H1 (cell line): Measurements from ENCODE around the gene PAX8. TPM values are rescaled to one million over a fixed set of nuclear protein-coding genes. Genes with fewer than 3 reads are reported as not detected.

Source experiments
- CTCF ChIA-PET: fragments of 300-600 bp; sonication (Branson Sonifier 250); formaldehyde crosslinking; loops from one replicate; lab custom pipeline; 2021; ENCODE audit not compliant: partially characterized antibody; lab: Charles Lee
- POLR2A ChIA-PET: fragments of 300-600 bp; sonication (Branson Sonifier 250); formaldehyde crosslinking; loops from one replicate; lab custom pipeline; 2021; ENCODE audit warnings: inconsistent platforms; ENCODE audit not compliant: partially characterized antibody; lab: Charles Lee
- DNase-seq, 2 experiments: peaks; one replicate each; pipeline versions ENCODE4 v3.0.0 to v3.0.0-alpha.2; 2010 to 2022; ENCODE audit warnings: low spot score in 2 of 2, low read depth in 1 of 2, mixed read lengths in 1 of 2
- FAIRE-seq: peaks from 2 replicates; lab custom pipeline; 2011; peaks lifted over from hg19 to GRCh38; lab: Jason Lieb, UNC
- H2AFZ ChIP-seq: 2 replicates; pipeline ENCODE4 v1.8.1; 2012; ENCODE audit warnings: low read length, inconsistent platforms
- H2AK5ac ChIP-seq: 2 replicates; pipeline ENCODE4 v1.6.1; 2013; ENCODE audit warnings: low read depth, low read length
- H2BK120ac ChIP-seq: replicated peaks from 2 replicates; pipeline ENCODE3; 2013; ENCODE audit warnings: low read depth, low read length, inconsistent platforms
- H2BK12ac ChIP-seq: 2 replicates; pipeline ENCODE4 v1.6.1; 2013; ENCODE audit warnings: low read depth, low read length
- H2BK15ac ChIP-seq: 2 replicates; pipeline ENCODE4 v1.6.1; 2013; ENCODE audit warnings: low read length
- H2BK20ac ChIP-seq: 2 replicates; pipeline ENCODE4 v1.6.1; 2013; ENCODE audit warnings: low read length
- H2BK5ac ChIP-seq: 2 replicates; pipeline ENCODE4 v1.6.1; 2013; ENCODE audit warnings: low read depth, low read length
- H3K14ac ChIP-seq: 2 replicates; pipeline ENCODE4 v1.6.1; 2013; ENCODE audit warnings: inconsistent platforms; ENCODE audit not compliant: insufficient read length
- H3K18ac ChIP-seq: 2 replicates; pipeline ENCODE4 v1.6.1; 2013; ENCODE audit warnings: low read length; ENCODE audit errors: extremely low read depth
- H3K23ac ChIP-seq: 2 replicates; pipeline ENCODE4 v1.6.1; 2013; ENCODE audit warnings: inconsistent platforms; ENCODE audit not compliant: insufficient read length
- H3K23me2 ChIP-seq: 2 replicates; pipeline ENCODE4 v1.6.1; 2013; ENCODE audit warnings: low read depth, low read length
- H3K27ac ChIP-seq: 2 replicates; pipeline ENCODE4 v1.6.1; 2011; ENCODE audit warnings: low read depth, low read length, inconsistent platforms
- H3K27me3 ChIP-seq, 4 experiments: replicated peaks in 1 of 4; 1 replicate in 1 of 4; 2 replicates in 3 of 4; pipeline versions ENCODE4 v1.6.1 to v1.8.1; 2011 to 2013; ENCODE audit warnings: low read length in 3 of 4, mild to moderate bottlenecking in 3 of 4, inconsistent platforms in 2 of 4, mixed read lengths in 2 of 4, moderate library complexity in 1 of 4; ENCODE audit not compliant: control insufficient read depth in 3 of 4, insufficient read depth in 3 of 4; ENCODE audit errors: extremely low read depth in 1 of 4
- H3K36me3 ChIP-seq, 4 experiments: 2 replicates each; pipeline versions ENCODE4 v1.6.1 to v1.8.1; 2011 to 2013; ENCODE audit warnings: mild to moderate bottlenecking in 4 of 4, low read length in 3 of 4, moderate library complexity in 2 of 4, control low read depth in 1 of 4, inconsistent platforms in 1 of 4; ENCODE audit not compliant: insufficient read depth in 4 of 4, control insufficient read depth in 2 of 4
- H3K4ac ChIP-seq: replicated peaks from 2 replicates; pipeline ENCODE3; 2013; ENCODE audit warnings: low read length, low read depth, mixed read lengths, inconsistent platforms; ENCODE audit not compliant: insufficient read length
- H3K4me1 ChIP-seq, 4 experiments: replicated peaks in 1 of 4; 1 replicate in 1 of 4; 2 replicates in 3 of 4; pipeline versions ENCODE4 v1.6.1 to v1.8.1; 2011 to 2013; ENCODE audit warnings: low read length in 3 of 4, inconsistent platforms in 2 of 4, mixed read lengths in 1 of 4; ENCODE audit not compliant: insufficient read depth in 4 of 4, control insufficient read depth in 3 of 4
- H3K4me2 ChIP-seq, 2 experiments: 2 replicates each; pipeline versions ENCODE4 v1.6.1 to v1.8.1; 2011 to 2013; ENCODE audit warnings: low read depth in 2 of 2, low read length in 2 of 2, control low read depth in 1 of 2, inconsistent platforms in 1 of 2, mild to moderate bottlenecking in 1 of 2; ENCODE audit not compliant: insufficient read depth in 1 of 2
- H3K4me3 ChIP-seq, 4 experiments: fragments of 200-600, 300-600 bp in 1 of 4; sonication (generic), shearing (Covaris generic), sonication (Bioruptor Twin) in 1 of 4; 2 replicates each; pipeline versions ENCODE4 v1.5.1 to v1.8.1; 2011 to 2016; ENCODE audit warnings: low read length in 4 of 4, low read depth in 3 of 4, control low read depth in 2 of 4, inconsistent platforms in 2 of 4, mild to moderate bottlenecking in 2 of 4, mixed read lengths in 1 of 4, moderate library complexity in 1 of 4; ENCODE audit not compliant: insufficient read depth in 2 of 4; ENCODE audit errors: extremely low read depth in 1 of 4
- H3K56ac ChIP-seq: replicated peaks from 2 replicates; pipeline ENCODE3; 2013; ENCODE audit warnings: low read depth, mild to moderate bottlenecking, mixed read lengths, low read length, inconsistent platforms; ENCODE audit not compliant: insufficient read length
- H3K79me1 ChIP-seq: 2 replicates; pipeline ENCODE4 v1.6.1; 2013; ENCODE audit warnings: low read depth, low read length, control low read depth
- H3K79me2 ChIP-seq, 2 experiments: 2 replicates each; pipeline versions ENCODE4 v1.6.1 to v1.8.1; 2012 to 2013; ENCODE audit warnings: low read length in 2 of 2, mild to moderate bottlenecking in 2 of 2, inconsistent platforms in 1 of 2; ENCODE audit not compliant: insufficient read depth in 2 of 2, control insufficient read depth in 1 of 2
- H3K9ac ChIP-seq, 4 experiments: replicated peaks in 1 of 4; 1 replicate in 1 of 4; 2 replicates in 3 of 4; pipeline versions ENCODE4 v1.6.1 to v1.8.1; 2011 to 2013; ENCODE audit warnings: low read depth in 3 of 4, low read length in 3 of 4, control low read depth in 2 of 4, mild to moderate bottlenecking in 2 of 4, moderate library complexity in 2 of 4, inconsistent platforms in 1 of 4; ENCODE audit errors: extremely low read depth in 1 of 4
- H3K9me3 ChIP-seq, 2 experiments: 2 replicates each; pipeline versions ENCODE4 v1.6.1 to v1.8.1; 2012 to 2013; ENCODE audit warnings: mild to moderate bottlenecking in 2 of 2, moderate library complexity in 2 of 2, control low read depth in 1 of 2, inconsistent platforms in 1 of 2, low read depth in 1 of 2, low read length in 1 of 2, mixed read lengths in 1 of 2; ENCODE audit not compliant: insufficient read depth in 2 of 2
- H4K20me1 ChIP-seq, 2 experiments: replicated peaks in 1 of 2; 2 replicates each; pipeline versions ENCODE3 to v1.8.1; 2011 to 2013; ENCODE audit warnings: inconsistent platforms in 2 of 2, low read length in 2 of 2, mild to moderate bottlenecking in 1 of 2; ENCODE audit not compliant: insufficient read depth in 2 of 2, control insufficient read depth in 1 of 2
- H4K5ac ChIP-seq: 2 replicates; pipeline ENCODE4 v1.6.1; 2013; ENCODE audit warnings: low read length, low read depth, mixed read lengths, inconsistent platforms; ENCODE audit not compliant: insufficient read length
- H4K8ac ChIP-seq: 2 replicates; pipeline ENCODE4 v1.8.0; 2013; ENCODE audit warnings: mild to moderate bottlenecking, moderate library complexity, low read length, inconsistent platforms; ENCODE audit not compliant: insufficient read depth; ENCODE audit errors: extremely low read depth
- H4K91ac ChIP-seq: replicated peaks from 2 replicates; pipeline ENCODE3; 2013; ENCODE audit warnings: low read length, mixed read lengths, inconsistent platforms; ENCODE audit not compliant: insufficient read length
- CTCF ChIP-seq, 3 experiments: IDR thresholded peaks; 1 replicate in 2 of 3; 2 replicates in 1 of 3; pipeline versions ENCODE4 v1.5.1 to v1.6.1; 2011; ENCODE audit warnings: low read length in 3 of 3, mild to moderate bottlenecking in 3 of 3, inconsistent platforms in 2 of 3, low read depth in 1 of 3, moderate library complexity in 1 of 3; ENCODE audit not compliant: insufficient read depth in 1 of 3; ENCODE audit errors: control extremely low read depth in 1 of 3
- KDM1A ChIP-seq: fragments of 200-600, 300-600 bp; sonication (generic); IDR thresholded peaks from 2 replicates; pipeline ENCODE4 v1.7.1; 2016; ENCODE audit warnings: mild to moderate bottlenecking, low read length, borderline replicate concordance
- MAX ChIP-seq: IDR thresholded peaks from 2 replicates; pipeline ENCODE4 v1.6.1; 2012; ENCODE audit warnings: inconsistent platforms
- RAD21 ChIP-seq, 2 experiments: IDR thresholded peaks in 1 of 2; conservative IDR thresholded peaks in 1 of 2; 2 replicates each; pipeline ENCODE4 v1.6.1; 2011; ENCODE audit warnings: low read depth in 2 of 2, low read length in 2 of 2, improper control_type of control experiment in 1 of 2, inconsistent platforms in 1 of 2, mild to moderate bottlenecking in 1 of 2, moderate library complexity in 1 of 2
- SRF ChIP-seq: IDR thresholded peaks from 2 replicates; pipeline ENCODE4 v1.6.1; 2011; ENCODE audit warnings: mild to moderate bottlenecking, low read depth, low read length, moderate library complexity
- WGBS, 2 experiments: shearing (Covaris generic) in 1 of 2; methylation state at CpG; one replicate each; pipeline versions ENCODE4 v1.1.6 to v1.1.7; 2013 to 2015; ENCODE audit warnings: low lambda C conversion rate in 2 of 2, mixed read lengths in 2 of 2, inconsistent platforms in 1 of 2, low coverage in 1 of 2, missing lambda C conversion rate in 1 of 2; ENCODE audit not compliant: insufficient replicate concordance in 2 of 2, insufficient coverage in 1 of 2, insufficient read length in 1 of 2; ENCODE audit errors: extremely low coverage in 1 of 2, missing lambda C conversion rate in 1 of 2; 5-methylcytosine and 5-hydroxymethylcytosine counted together
- polyA plus RNA-seq, 7 experiments: library from polyadenylated mRNA; depleted of rRNA in 3 of 7; stranded (reverse) in 5 of 7; unstranded in 2 of 7; fragments of >200 nt in 5 of 7; fragments of 200-250 nt in 2 of 7; gene quantifications; 1 replicate in 5 of 7; 2 replicates in 1 of 7; 4 replicates in 1 of 7; pipeline versions ENCODE4 v1.2.1 to v1.2.3, GENCODE V29; 2011 to 2013; ENCODE audit warnings: missing spikeins in 2 of 7, mixed read lengths in 2 of 7
- total RNA-seq: library from RNA; stranded (reverse); fragmentation: NEBNext Ultra II Directional; extraction: Animal tissue kit (Norgen Biotek cat#: 25700); gene quantifications from 2 replicates; pipeline ENCODE4 v1.2.1, GENCODE V29; 2021

PAX8 gene
- total and polyA plus RNA-seq, 2 of the 8 experiments (the other 6 are each of a cell fraction or from before 2014, with no cell fraction given) = 0.02 TPM; not detected in 1

GRCh38 chr2:113282747-113283533, 4.2 kb upstream of the PAX8 start:
- Histone ChIP-seq H3K4me3 (no peak overlapping the region), H3K4ac (no peak overlapping the region)
- no peak for TF ChIP-seq SRF
- peak in 2 of 3 experiments; percentile 25 to 35; a peak in 2 of 4 replicates for TF ChIP-seq CTCF (IDR thresholded peaks at IDR 0.05; ENCODE audit: control extremely low read depth in 1 of 3, insufficient read depth in 1 of 3, low read depth in 1 of 3, low read length in 3 of 3)
- no peak for TF ChIP-seq KDM1A
- peak; percentile 56; the same call in 1 of the 2 replicates for TF ChIP-seq MAX
- peak in 1 of 2 experiments; percentile 35; a peak in 2 of 4 replicates for TF ChIP-seq RAD21 (IDR thresholded peaks at IDR 0.05 in 1 of 2, conservative IDR thresholded peaks at IDR 0.05 in 1 of 2; ENCODE audit: low read depth in 2 of 2, low read length in 2 of 2)
- TF ChIP-seq, all 59 proteins: peak for 3
- Histone ChIP-seq H4K20me1 (peaks cover 0 to 4% of the 10 kb centered on the region in 2 experiments), H4K5ac (no peak overlapping the region), H3K23me2 (peaks cover 3% of the 10 kb centered on the region; the same call in 1 of the 2 replicates), H2BK12ac (peak overlapping the region; percentile 75; the same call in 1 of the 2 replicates), H3K9me3 (no peaks in the 10 kb centered on the region), H3K79me2 (no peaks in the 10 kb centered on the region), H3K79me1 (no peaks in the 10 kb centered on the region), H4K8ac (peak overlapping the region; percentile 62; the same call in 1 of the 2 replicates), H3K18ac (no peak overlapping the region), H3K27ac (no peak overlapping the region), H2BK120ac (no peak overlapping the region), H2BK20ac (no peak overlapping the region), H4K91ac (no peak overlapping the region), H2BK15ac (no peak overlapping the region), H3K14ac (no peak overlapping the region), H3K23ac (no peak overlapping the region), H3K4me2 (no peak overlapping the region; a peak in 1 of 4 replicates), H3K36me3 (no peaks in the 10 kb centered on the region; a peak in 1 of 8 replicates), H2AFZ (no peak overlapping the region), H3K56ac (no peak overlapping the region), H2AK5ac (no peak overlapping the region), H3K4me1 (peaks cover 0 to 7% (median 3%) of the 10 kb centered on the region in 4 experiments; a peak in 6 of 7 replicates), H3K9ac (no peak overlapping the region), H3K27me3 (peaks cover 26 to 49% (median 43%) of the 10 kb centered on the region in 4 experiments), H2BK5ac (no peak overlapping the region)
- ChIA-PET CTCF (interaction anchor here (0.7 to 1.3 kb wide), 15 partner anchors 10 to 84 kb away, joined by 3 to 7 read pairs (median 3); no protein-coding TSS in a partner anchor), POLR2A (no interaction called here)
- peak in 1 of 2 experiments; percentile 52 for DNase-seq
- WGBS, 2 experiments = 59% methylated on average over 12 of the region's 12 CpGs; no CpG with 5 or more reads in 1 of the 2 experiments
- FAIRE-seq = no peak
